HG03196 (cell line): ENCODE data around the gene MPV17L2.
A peak's percentile ranks its signal among the peaks of the same experiment; 100 is the strongest.
"Not testable (repeated sequence)": the region's sequence is repeated elsewhere in the genome, so short reads cannot be mapped to it uniquely, and the experiment has no call there.

Experiments
- ATAC-seq: cut with Tn5 transposase; IDR thresholded peaks from one replicate; pipeline ENCODE4 v1.9.1; 2021; ENCODE audit not compliant: unreplicated experiment

MPV17L2 gene

GRCh38 chr19:18190278-18190677 is 2.7 kb upstream of the MPV17L2 start:
- no peak for ATAC-seq

- ATAC-seq, result no peak
Observed at GRCh38 chr19:18191640-18192062, 1.4 kb upstream of the MPV17L2 start.

GRCh38 chr19:18193388-18194180 is 566 bp downstream of the MPV17L2 start:
- ATAC-seq, result no peak

GRCh38 chr19:18194181-18194530 is 1.1 kb downstream of the MPV17L2 start:
- ATAC-seq, result no peak

GRCh38 chr19:18194554-18195238 is 1.7 kb downstream of the MPV17L2 start:
- ATAC-seq, result no peak

GRCh38 chr19:18196511-18196845 is 3.5 kb downstream of the MPV17L2 start:
- no peak for ATAC-seq

- ATAC-seq, result no peak
Observed at GRCh38 chr19:18197306-18197705, 4.3 kb downstream of the MPV17L2 start.

- no peak for ATAC-seq
Observed at GRCh38 chr19:18197941-18198340, 4.9 kb downstream of the MPV17L2 start.

GRCh38 chr19:18198374-18198773 is 5.4 kb downstream of the MPV17L2 start:
- ATAC-seq, result no peak

GRCh38 chr19:18202397-18202777 is 9.4 kb downstream of the MPV17L2 start:
- ATAC-seq, result no peak

- no peak for ATAC-seq
Observed at GRCh38 chr19:18202778-18203407, 9.9 kb downstream of the MPV17L2 start.

GRCh38 chr19:18203408-18203862 is 10.4 kb downstream of the MPV17L2 start:
- no peak for ATAC-seq

- ATAC-seq, result peak; percentile 87
Observed at GRCh38 chr19:18203863-18204393, 10.9 kb downstream of the MPV17L2 start, which contains the start of gene RAB3A. Gene RAB3A, minus strand, starts transcription at chr19:18204042. Its CDS starts 1,302 bp downstream, at chr19:18202740.

- peak; percentile 7 for ATAC-seq
Observed at GRCh38 chr19:18204394-18205199, 11.6 kb downstream of the MPV17L2 start.

GRCh38 chr19:18205200-18205892 is 12.3 kb downstream of the MPV17L2 start:
- ATAC-seq, result no peak

GRCh38 chr19:18206018-18206417 is 13.0 kb downstream of the MPV17L2 start:
- no peak for ATAC-seq

GRCh38 chr19:18208098-18208951 is 15.3 kb downstream of the MPV17L2 start:
- no peak for ATAC-seq

GRCh38 chr19:18209912-18210311 is 16.9 kb downstream of the MPV17L2 start:
- ATAC-seq, result not testable (repeated sequence)

GRCh38 chr19:18211683-18212082 is 18.7 kb downstream of the MPV17L2 start:
- ATAC-seq, result no peak
